Measurements from ENCODE around the gene SFI1. TPM values are rescaled to one million over a fixed set of nuclear protein-coding genes. Genes with fewer than 3 reads are reported as not detected.
"Not testable (repeated sequence)": the region's sequence is repeated elsewhere in the genome, so short reads cannot be mapped to it uniquely, and the experiment has no call there.

The SFI1 gene
- total RNA-seq, 1 donor from 2014 or later: 24.8 TPM

DNA sequence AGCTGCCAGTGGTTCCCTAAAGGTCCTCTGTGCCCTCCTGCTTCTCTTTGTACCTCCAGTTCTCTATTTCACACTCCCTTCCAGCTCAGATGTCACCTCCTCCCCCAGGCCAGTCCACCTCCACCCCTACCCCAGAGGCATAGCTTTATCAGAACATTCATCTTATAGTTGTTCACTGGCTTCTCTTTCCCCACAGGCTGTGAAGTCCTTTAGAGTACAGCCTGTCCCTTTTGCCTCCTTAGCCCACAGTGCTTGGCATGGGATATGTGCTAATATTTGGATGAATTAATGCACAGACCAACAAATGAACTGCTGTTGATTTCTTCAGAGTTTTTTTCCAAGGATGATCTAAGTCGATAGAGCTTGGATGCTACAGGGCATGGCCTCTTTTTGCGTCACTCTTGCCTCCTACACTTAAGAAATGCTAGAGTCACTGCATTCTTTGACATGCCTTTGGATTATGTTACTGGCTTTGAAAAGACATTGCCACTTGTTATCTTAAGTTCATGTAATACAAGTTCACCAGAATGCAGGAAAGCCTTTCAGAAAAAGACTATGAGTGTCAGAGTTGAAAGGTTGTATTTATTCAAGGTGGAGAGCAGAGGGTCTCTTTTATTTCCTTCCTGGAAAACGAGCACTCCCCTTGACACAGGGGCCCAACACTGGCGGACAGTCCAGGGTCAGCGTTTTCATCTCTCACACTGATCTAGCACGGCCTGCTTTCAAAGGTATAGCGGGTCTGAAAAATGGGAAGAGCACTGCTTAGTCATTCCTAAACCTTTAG lies 90.0 kb downstream of the SFI1 start:
- Mint-ChIP-seq H3K4me3 (ENCODE audit: unreplicated experiment) (no peak overlapping the region), H3K27me3 (ENCODE audit: unreplicated experiment) (no peaks in the 10 kb centered on the region), H3K36me3 (ENCODE audit: low read depth, unreplicated experiment) (peaks cover 7% of the 10 kb centered on the region), H3K9me3 (ENCODE audit: unreplicated experiment) (no peaks in the 10 kb centered on the region), H3K4me1 (ENCODE audit: unreplicated experiment) (peaks cover 8% of the 10 kb centered on the region), H3K27ac (ENCODE audit: unreplicated experiment) (no peak overlapping the region)
- TF ChIP-seq, protein P1, sequence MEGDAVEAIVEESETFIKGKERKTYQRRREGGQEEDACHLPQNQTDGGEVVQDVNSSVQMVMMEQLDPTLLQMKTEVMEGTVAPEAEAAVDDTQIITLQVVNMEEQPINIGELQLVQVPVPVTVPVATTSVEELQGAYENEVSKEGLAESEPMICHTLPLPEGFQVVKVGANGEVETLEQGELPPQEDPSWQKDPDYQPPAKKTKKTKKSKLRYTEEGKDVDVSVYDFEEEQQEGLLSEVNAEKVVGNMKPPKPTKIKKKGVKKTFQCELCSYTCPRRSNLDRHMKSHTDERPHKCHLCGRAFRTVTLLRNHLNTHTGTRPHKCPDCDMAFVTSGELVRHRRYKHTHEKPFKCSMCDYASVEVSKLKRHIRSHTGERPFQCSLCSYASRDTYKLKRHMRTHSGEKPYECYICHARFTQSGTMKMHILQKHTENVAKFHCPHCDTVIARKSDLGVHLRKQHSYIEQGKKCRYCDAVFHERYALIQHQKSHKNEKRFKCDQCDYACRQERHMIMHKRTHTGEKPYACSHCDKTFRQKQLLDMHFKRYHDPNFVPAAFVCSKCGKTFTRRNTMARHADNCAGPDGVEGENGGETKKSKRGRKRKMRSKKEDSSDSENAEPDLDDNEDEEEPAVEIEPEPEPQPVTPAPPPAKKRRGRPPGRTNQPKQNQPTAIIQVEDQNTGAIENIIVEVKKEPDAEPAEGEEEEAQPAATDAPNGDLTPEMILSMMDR (IDR thresholded peaks at IDR 0.05; ENCODE audit: unreplicated experiment): no peak
- no peak for DNase-seq (ENCODE audit: low spot score)

DNA sequence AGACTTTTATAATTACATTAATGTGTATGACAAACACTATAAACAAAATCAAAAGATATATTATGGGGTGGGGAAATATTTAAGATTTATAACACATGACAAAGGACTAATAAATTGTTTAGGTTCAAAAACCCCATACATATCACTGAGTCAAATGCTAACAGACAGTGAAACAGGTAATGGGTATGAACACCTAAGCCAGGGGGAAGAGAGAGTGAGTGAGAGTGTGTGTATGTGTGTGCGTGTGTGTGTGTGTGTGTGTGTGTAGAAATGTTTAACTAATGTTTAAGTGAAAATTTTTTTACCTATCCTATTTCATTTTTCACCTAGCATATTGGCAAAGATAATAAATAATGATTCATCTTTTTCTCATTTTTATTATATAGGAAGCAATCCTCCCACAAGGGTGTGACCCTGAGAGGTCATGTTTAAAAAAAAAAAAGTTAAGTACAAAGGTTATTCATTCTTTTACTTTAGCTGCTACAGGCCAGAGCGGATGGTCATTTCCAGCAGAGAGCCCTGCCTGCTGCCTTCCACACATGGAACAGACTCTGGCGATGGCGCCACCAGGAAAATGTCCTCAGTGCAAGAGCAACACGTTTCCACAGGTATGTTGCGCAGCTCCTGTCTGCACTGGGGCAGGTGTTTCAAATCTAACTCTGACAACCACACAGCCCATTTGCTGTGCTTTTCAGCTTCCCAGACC lies 92.8 kb downstream of the SFI1 start:
- H3K36me3 Mint-ChIP-seq (ENCODE audit: low read depth, unreplicated experiment): peaks cover 11% of the 10 kb centered on the region
- H3K27ac Mint-ChIP-seq (ENCODE audit: unreplicated experiment): no peak overlapping the region
- H3K4me1 Mint-ChIP-seq (ENCODE audit: unreplicated experiment): peaks cover 8% of the 10 kb centered on the region
- no peak for DNase-seq (ENCODE audit: low spot score)
- peaks cover 1% of the 10 kb centered on the region for H3K27me3 Mint-ChIP-seq (ENCODE audit: unreplicated experiment)
- TF ChIP-seq, protein P1 (IDR thresholded peaks at IDR 0.05; ENCODE audit: unreplicated experiment): no peak
- H3K9me3 Mint-ChIP-seq (ENCODE audit: unreplicated experiment): no peaks in the 10 kb centered on the region
- H3K4me3 Mint-ChIP-seq (ENCODE audit: unreplicated experiment): peak overlapping the region; percentile 19

DNA sequence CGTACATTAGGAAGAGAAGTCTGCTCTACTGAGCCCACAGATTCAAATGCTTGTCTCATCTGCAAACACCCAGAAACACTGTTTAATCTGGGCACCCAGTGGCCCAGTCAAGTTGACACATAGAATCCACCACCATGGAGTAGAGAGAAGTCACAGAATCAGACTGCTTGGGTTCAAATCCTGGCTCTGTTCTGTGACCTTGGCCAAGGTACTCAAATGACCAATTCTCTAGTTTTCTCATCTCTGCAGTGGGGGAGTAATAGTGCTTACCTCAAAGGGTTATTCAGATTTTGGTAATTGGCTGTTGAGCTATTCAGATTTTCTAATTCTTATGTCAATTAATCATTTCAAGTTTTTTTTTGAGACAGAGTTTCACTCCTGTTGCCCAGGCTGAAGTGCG lies 93.8 kb downstream of the SFI1 start:
- not testable (repeated sequence) for H3K27ac Mint-ChIP-seq (ENCODE audit: unreplicated experiment); H3K9me3 Mint-ChIP-seq (ENCODE audit: unreplicated experiment); DNase-seq (ENCODE audit: low spot score); H3K4me3 Mint-ChIP-seq (ENCODE audit: unreplicated experiment); H3K27me3 Mint-ChIP-seq (ENCODE audit: unreplicated experiment); H3K4me1 Mint-ChIP-seq (ENCODE audit: unreplicated experiment)
- peaks cover 12% of the 10 kb centered on the region for H3K36me3 Mint-ChIP-seq (ENCODE audit: low read depth, unreplicated experiment)

DNA sequence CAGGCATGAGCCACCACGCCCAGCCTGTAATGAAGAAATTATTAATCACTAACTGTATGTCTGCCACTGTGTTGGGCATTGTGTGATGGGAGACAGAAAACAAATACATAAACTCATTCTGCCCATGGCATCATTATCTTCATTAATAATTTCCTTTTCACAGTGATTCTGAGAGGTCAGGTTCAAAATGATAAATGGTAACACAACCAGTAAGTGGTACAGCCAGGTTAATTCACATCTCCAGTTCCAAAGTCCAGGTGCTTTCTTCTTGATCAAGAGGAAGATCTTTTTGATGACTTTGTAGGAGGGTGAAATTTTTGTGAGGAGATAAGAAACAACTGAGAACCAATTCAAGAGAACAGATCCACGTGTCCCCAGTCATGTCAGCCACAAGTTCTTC lies 98.9 kb downstream of the SFI1 start:
- H3K36me3 Mint-ChIP-seq (ENCODE audit: low read depth, unreplicated experiment): peaks cover 5% of the 10 kb centered on the region

DNA sequence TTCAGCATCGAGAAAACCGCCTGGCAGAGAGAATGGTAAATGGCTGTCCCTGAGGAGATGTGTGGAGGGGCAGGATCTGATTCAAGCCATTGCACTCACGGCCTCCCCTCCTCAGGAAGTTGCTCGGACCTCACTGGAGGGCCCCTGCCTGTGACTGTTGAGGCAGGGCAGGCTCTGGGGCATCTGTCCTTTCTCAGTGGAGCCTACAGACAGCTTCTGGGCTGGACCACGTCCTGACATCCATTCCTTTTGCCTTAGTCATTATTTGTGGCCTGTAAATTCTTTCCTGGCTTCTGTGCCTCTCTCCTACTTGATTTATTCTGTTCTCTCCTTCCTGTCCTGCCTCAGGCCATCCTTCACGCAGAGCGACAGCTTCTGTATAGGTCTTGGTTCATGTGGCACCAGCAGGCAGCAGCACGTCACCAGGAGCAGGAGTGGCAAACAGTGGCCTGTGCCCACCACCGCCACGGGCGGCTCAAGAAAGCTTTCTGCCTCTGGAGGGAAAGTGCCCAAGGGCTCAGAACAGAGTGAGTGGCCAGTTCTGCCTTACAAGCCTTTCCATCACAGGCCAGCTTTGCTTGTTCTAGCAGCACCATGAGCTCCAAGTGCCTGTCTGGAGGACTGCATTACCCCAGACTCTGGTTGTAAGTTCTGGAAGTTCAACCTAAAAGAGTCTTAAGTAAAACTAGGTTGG lies 106.1 kb downstream of the SFI1 start:
- no peak for DNase-seq (ENCODE audit: low spot score)
- H3K27ac Mint-ChIP-seq (ENCODE audit: unreplicated experiment): no peak overlapping the region

More for the DNA sequence above, 98.9 kb downstream of the SFI1 start:
- peaks cover 2% of the 10 kb centered on the region for H3K27me3 Mint-ChIP-seq (ENCODE audit: unreplicated experiment)
- TF ChIP-seq, protein P1 (IDR thresholded peaks at IDR 0.05; ENCODE audit: unreplicated experiment): no peak
- H3K4me1 Mint-ChIP-seq (ENCODE audit: unreplicated experiment): no peaks in the 10 kb centered on the region
- no peaks in the 10 kb centered on the region for H3K9me3 Mint-ChIP-seq (ENCODE audit: unreplicated experiment)
- no peak overlapping the region for H3K27ac Mint-ChIP-seq (ENCODE audit: unreplicated experiment)
- DNase-seq (ENCODE audit: low spot score): no peak
- no peak overlapping the region for H3K4me3 Mint-ChIP-seq (ENCODE audit: unreplicated experiment)

More for the DNA sequence above, 106.1 kb downstream of the SFI1 start:
- H3K4me3 Mint-ChIP-seq (ENCODE audit: unreplicated experiment): no peak overlapping the region
- no peaks in the 10 kb centered on the region for H3K27me3 Mint-ChIP-seq (ENCODE audit: unreplicated experiment)
- H3K36me3 Mint-ChIP-seq (ENCODE audit: low read depth, unreplicated experiment): peaks cover 13% of the 10 kb centered on the region
- TF ChIP-seq, protein P1 (IDR thresholded peaks at IDR 0.05; ENCODE audit: unreplicated experiment): no peak
- H3K4me1 Mint-ChIP-seq (ENCODE audit: unreplicated experiment): peaks cover 6% of the 10 kb centered on the region
- no peaks in the 10 kb centered on the region for H3K9me3 Mint-ChIP-seq (ENCODE audit: unreplicated experiment)
